ENCODE data around the gene RNF4. TPM values are rescaled to one million over a fixed set of nuclear protein-coding genes. Genes with fewer than 3 reads are reported as not detected.

Gene RNF4
- polyA plus RNA-seq, 3 donors, result 28.8 to 41.3 (median 37.0) TPM

DNA sequence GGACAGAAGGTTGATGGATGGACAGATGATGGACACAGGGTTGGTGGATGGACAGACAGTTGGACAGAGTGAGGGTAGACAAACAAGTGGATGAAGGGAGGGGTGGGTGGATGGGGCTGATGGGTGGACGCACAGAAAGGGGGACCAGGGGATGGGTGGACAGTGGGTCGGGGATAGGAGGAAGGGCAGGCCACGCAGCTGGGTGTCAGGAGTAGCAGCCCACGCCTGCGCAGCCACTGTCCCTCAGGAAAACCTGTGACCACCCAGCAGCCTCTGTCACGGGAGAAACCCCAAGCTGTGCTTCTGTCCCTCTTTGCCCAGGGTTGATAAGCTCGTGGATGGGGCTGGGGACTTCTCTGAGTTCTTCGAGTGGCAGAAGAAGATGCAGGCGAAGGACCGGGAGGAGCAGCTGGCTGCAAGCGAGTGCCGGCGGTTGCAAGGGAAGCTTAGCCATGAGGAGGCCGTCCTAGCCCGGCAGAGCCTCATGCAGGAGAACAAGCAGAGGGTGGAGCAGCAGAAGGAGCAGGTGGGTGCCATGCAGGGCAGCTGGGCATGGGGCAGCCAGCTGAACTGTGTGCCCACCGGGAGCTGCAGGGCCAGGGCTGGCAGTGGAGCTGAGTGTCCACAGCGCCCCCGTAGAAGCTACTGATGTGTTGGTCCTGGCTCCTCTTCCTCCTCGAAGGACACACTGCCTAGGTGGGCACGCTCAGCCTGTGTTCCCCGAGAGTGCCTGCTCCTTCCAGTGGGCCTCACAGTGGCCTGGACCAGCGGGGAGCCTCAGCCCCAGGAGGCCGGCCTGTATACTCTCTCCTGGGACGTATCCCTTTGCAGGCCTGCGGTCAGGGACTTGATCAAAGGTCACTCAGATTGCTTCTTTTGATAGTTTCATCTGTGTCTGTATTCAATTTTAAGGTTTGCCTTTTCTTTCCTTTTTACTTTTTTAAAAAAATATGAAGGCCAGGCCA, 16.8 kb upstream of the RNF4 start:
- H3K9me3 Mint-ChIP-seq, result peaks cover 0 to 2% (median 0%) of the 10 kb centered on the region in 7 donors
- H2AFZ ChIP-seq (ENCODE audit: insufficient read depth, low read depth, low read length, poor library complexity, severe bottlenecking), result no peak overlapping the region
- no peaks in the 10 kb centered on the region for H3K36me3 Mint-ChIP-seq
- H3K79me2 ChIP-seq (ENCODE audit: insufficient read depth, low read length), result no peaks in the 10 kb centered on the region
- no peaks in the 10 kb centered on the region for H3K4me1 ChIP-seq (ENCODE audit: control insufficient read depth in 1 of 2, insufficient read depth in 2 of 2, low read length in 2 of 2)
- H3K4me2 ChIP-seq (replicated peaks; ENCODE audit: extremely low read depth, low read length, poor library complexity, severe bottlenecking), result no peak overlapping the region
- H3K9me3 ChIP-seq (replicated peaks in 1 of 2; ENCODE audit: control insufficient read depth in 1 of 2, insufficient read depth in 1 of 2, low read length in 2 of 2), result no peaks in the 10 kb centered on the region
- TF ChIP-seq, protein P1, sequence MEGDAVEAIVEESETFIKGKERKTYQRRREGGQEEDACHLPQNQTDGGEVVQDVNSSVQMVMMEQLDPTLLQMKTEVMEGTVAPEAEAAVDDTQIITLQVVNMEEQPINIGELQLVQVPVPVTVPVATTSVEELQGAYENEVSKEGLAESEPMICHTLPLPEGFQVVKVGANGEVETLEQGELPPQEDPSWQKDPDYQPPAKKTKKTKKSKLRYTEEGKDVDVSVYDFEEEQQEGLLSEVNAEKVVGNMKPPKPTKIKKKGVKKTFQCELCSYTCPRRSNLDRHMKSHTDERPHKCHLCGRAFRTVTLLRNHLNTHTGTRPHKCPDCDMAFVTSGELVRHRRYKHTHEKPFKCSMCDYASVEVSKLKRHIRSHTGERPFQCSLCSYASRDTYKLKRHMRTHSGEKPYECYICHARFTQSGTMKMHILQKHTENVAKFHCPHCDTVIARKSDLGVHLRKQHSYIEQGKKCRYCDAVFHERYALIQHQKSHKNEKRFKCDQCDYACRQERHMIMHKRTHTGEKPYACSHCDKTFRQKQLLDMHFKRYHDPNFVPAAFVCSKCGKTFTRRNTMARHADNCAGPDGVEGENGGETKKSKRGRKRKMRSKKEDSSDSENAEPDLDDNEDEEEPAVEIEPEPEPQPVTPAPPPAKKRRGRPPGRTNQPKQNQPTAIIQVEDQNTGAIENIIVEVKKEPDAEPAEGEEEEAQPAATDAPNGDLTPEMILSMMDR (IDR thresholded peaks at IDR 0.05), result no peak
- no peaks in the 10 kb centered on the region for H3K36me3 ChIP-seq (replicated peaks in 1 of 2; ENCODE audit: control insufficient read depth in 1 of 2, insufficient read depth in 2 of 2, low read length in 2 of 2)
- no peak overlapping the region for H3K4me3 ChIP-seq (replicated peaks in 1 of 3; ENCODE audit: low read depth in 2 of 3, low read length in 3 of 3)
- no peak overlapping the region for H3K27ac ChIP-seq (ENCODE audit: low read depth in 1 of 2, low read length in 2 of 2)
- H3K27ac Mint-ChIP-seq, result no peak overlapping the region
- intact Hi-C loops (cut with micrococcal nuclease), result no loop called here
- no peak overlapping the region for H3K9ac ChIP-seq (ENCODE audit: insufficient read depth, low read length, poor library complexity, severe bottlenecking)
- H3K27me3 Mint-ChIP-seq (ENCODE audit: low read depth in 3 of 3), result peaks cover 1 to 5% (median 3%) of the 10 kb centered on the region in 3 donors
- DNase-seq, result no peak
- no peaks in the 10 kb centered on the region for H4K20me1 ChIP-seq (ENCODE audit: insufficient read depth, low read length)
- no peaks in the 10 kb centered on the region for H3K4me1 Mint-ChIP-seq
- H3K27me3 ChIP-seq (ENCODE audit: control insufficient read depth in 2 of 2, insufficient read depth in 2 of 2, low read length in 2 of 2), result no peaks in the 10 kb centered on the region
- no peak overlapping the region for H3K4me3 Mint-ChIP-seq
- 96% methylated on average over 21 of the region's 25 CpGs for whole genome bisulfite sequencing (ENCODE audit: insufficient coverage)

DNA sequence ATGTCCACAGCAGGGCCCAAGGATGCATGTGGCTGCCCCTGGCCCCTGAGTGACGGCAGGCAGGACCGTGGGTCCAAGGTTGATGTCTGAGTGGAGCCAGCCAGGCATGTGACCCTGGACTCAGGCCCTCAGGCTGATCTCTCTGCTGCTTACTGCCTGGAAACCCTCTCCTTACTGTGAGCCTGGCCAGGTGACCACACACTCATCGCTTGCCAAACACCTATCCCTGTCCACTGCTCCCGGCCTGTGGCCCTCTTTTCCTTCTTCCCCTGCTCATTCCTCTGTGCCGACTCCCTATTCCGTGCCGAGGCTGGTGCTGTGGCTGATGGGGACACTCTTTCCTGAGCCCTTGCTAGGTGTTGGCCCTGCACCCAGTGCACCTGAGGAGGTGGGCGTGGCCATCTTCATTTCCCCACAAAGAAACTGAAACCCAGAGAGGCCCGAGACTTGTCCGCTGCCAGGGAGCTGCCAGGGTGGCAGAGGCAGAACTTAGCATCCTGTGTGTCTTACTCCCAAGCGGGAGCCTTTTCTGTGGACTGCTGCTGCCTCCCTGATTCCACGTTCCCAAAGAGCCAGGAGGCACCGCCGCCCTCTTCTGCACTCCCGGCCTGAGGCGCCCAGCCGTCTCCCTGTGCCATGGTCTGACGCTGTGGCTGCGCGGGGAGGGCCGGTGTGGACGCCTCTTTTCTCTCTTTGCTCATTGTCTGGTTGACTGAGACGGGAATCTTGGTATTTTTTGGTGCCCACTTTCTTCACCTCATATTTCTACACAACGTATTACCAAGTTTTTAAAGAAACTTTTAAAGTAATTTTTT, 11.2 kb upstream of the RNF4 start:
- Histone ChIP-seq H3K4me1 (ENCODE audit: control insufficient read depth in 1 of 2, insufficient read depth in 2 of 2, low read length in 2 of 2) (peaks cover 4 to 8% of the 10 kb centered on the region in 2 donors), H2AFZ (ENCODE audit: insufficient read depth, low read depth, low read length, poor library complexity, severe bottlenecking) (no peak overlapping the region), H3K4me3 (replicated peaks in 1 of 3; ENCODE audit: low read depth in 2 of 3, low read length in 3 of 3) (no peak overlapping the region), H3K79me2 (ENCODE audit: insufficient read depth, low read length) (no peaks in the 10 kb centered on the region), H3K27ac (ENCODE audit: low read depth in 1 of 2, low read length in 2 of 2) (no peak overlapping the region), H3K9ac (ENCODE audit: insufficient read depth, low read length, poor library complexity, severe bottlenecking) (no peak overlapping the region), H3K9me3 (replicated peaks in 1 of 2; ENCODE audit: control insufficient read depth in 1 of 2, insufficient read depth in 1 of 2, low read length in 2 of 2) (no peaks in the 10 kb centered on the region), H3K36me3 (replicated peaks in 1 of 2; ENCODE audit: control insufficient read depth in 1 of 2, insufficient read depth in 2 of 2, low read length in 2 of 2) (no peaks in the 10 kb centered on the region), H3K27me3 (ENCODE audit: control insufficient read depth in 2 of 2, insufficient read depth in 2 of 2, low read length in 2 of 2) (peaks cover 6 to 14% of the 10 kb centered on the region in 2 donors), H4K20me1 (ENCODE audit: insufficient read depth, low read length) (no peaks in the 10 kb centered on the region), H3K4me2 (replicated peaks; ENCODE audit: extremely low read depth, low read length, poor library complexity, severe bottlenecking) (no peak overlapping the region)
- H3K9me3 Mint-ChIP-seq, result peaks cover 0 to 3% (median 0%) of the 10 kb centered on the region in 7 donors
- intact Hi-C loops (cut with micrococcal nuclease), result no loop called here
- no peak overlapping the region for H3K27ac Mint-ChIP-seq
- H3K36me3 Mint-ChIP-seq, result peaks cover 0 to 4% of the 10 kb centered on the region in 2 donors
- H3K4me3 Mint-ChIP-seq, result no peak overlapping the region
- H3K4me1 Mint-ChIP-seq, result peaks cover 8% of the 10 kb centered on the region
- DNase-seq, result no peak
- H3K27me3 Mint-ChIP-seq (ENCODE audit: low read depth in 3 of 3), result peaks cover 25 to 29% (median 28%) of the 10 kb centered on the region in 3 donors
- TF ChIP-seq, protein P1 (IDR thresholded peaks at IDR 0.05), result no peak
- WGBS (ENCODE audit: insufficient coverage), result 93% methylated on average over 22 of the region's 24 CpGs

Data from CD14-positive monocyte (primary cell).